Panc1 (cell line): Measurements from ENCODE around the gene NKAIN2. TPM values are rescaled to one million over a fixed set of nuclear protein-coding genes. Genes with fewer than 3 reads are reported as not detected.

Source experiments
- ATAC-seq: fragments of 200-7000 bp; cut with Tn5 transposase; 2 replicates; pipeline ENCODE4 v1.9.1; 2020; ENCODE audit warnings: mild to moderate bottlenecking, moderate library complexity
- BruUV-seq: library from RNA; stranded (reverse); fragments of 400-500 nt; replicated peaks from 2 replicates; lab custom pipeline; 2021; lab: Mats Ljungman, UMichigan
- CTCF ChIA-PET: fragments of 300-600 bp; sonication (Branson Sonifier 250); formaldehyde crosslinking; loops from one replicate; lab custom pipeline; 2022; ENCODE audit warnings: antibody characterized with exemption; lab: Charles Lee
- POLR2A ChIA-PET: fragments of 300-600 bp; sonication (Branson Sonifier 250); formaldehyde crosslinking; loops from one replicate; lab custom pipeline; 2022; ENCODE audit warnings: antibody characterized with exemption; lab: Charles Lee
- DNase-seq: peaks from one replicate; pipeline ENCODE4 v3.0.0-alpha.2; 2010; ENCODE audit warnings: low read depth, low spot score
- H3K27ac ChIP-seq: 2 replicates; pipeline ENCODE4 v1.5.1; 2011; ENCODE audit warnings: mild to moderate bottlenecking, low read length, inconsistent platforms
- H3K27me3 ChIP-seq: fragments of 200-500 bp; sonication (Bioruptor generic); 2 replicates; pipeline ENCODE4 v1.6.0; 2014; ENCODE audit warnings: low read length, inconsistent platforms; ENCODE audit not compliant: control insufficient read depth, insufficient read depth
- H3K36me3 ChIP-seq: fragments of 200-500 bp; sonication (Bioruptor generic); 2 replicates; pipeline ENCODE4 v1.5.1; 2014; ENCODE audit warnings: inconsistent platforms, mild to moderate bottlenecking, low read length, moderate library complexity; ENCODE audit not compliant: control insufficient read depth, insufficient read depth
- H3K4me1 ChIP-seq: 2 replicates; pipeline ENCODE4 v1.5.1; 2011; ENCODE audit warnings: inconsistent platforms, mild to moderate bottlenecking, low read length, moderate library complexity; ENCODE audit not compliant: control insufficient read depth, insufficient read depth
- H3K4me3 ChIP-seq, 2 experiments: 2 replicates each; pipeline ENCODE4 v1.5.1; 2011 to 2012; ENCODE audit warnings: low read depth in 2 of 2, low read length in 2 of 2, mild to moderate bottlenecking in 2 of 2, inconsistent platforms in 1 of 2, moderate library complexity in 1 of 2
- H3K9me3 ChIP-seq: fragments of 200-500 bp; sonication (Bioruptor generic); 2 replicates; pipeline ENCODE4 v1.5.1; 2014; ENCODE audit warnings: low read depth, mild to moderate bottlenecking, inconsistent platforms, low read length, moderate library complexity; ENCODE audit not compliant: control insufficient read depth, insufficient read depth
- CTCF ChIP-seq: fragments of 450-650 bp; IDR thresholded peaks from 2 replicates; pipeline ENCODE4 v1.5.1; 2017; ENCODE audit warnings: mild to moderate bottlenecking
- POLR2AphosphoS5 ChIP-seq: IDR thresholded peaks from 2 replicates; pipeline ENCODE4 v1.6.1; 2012; ENCODE audit warnings: mild to moderate bottlenecking, low read depth, low read length, moderate library complexity
- REST ChIP-seq, 2 experiments: IDR thresholded peaks; 2 replicates each; pipeline ENCODE4 v1.6.1; 2011 to 2012; ENCODE audit warnings: low read depth in 2 of 2, control low read depth in 1 of 2, low read length in 1 of 2, mild to moderate bottlenecking in 1 of 2, moderate library complexity in 1 of 2; ENCODE audit not compliant: insufficient read depth in 1 of 2
- SIN3A ChIP-seq: IDR thresholded peaks from 2 replicates; pipeline ENCODE4 v1.6.1; 2012; ENCODE audit warnings: low read depth, mild to moderate bottlenecking, low read length, moderate library complexity, borderline replicate concordance; ENCODE audit not compliant: insufficient read depth
- TCF7L2 ChIP-seq: IDR thresholded peaks from 2 replicates; pipeline ENCODE4 v1.6.1; 2011; ENCODE audit warnings: mild to moderate bottlenecking, low read depth, low read length, inconsistent platforms
- in situ Hi-C: cut with HindIII; loops from 2 replicates; pipeline ENCODE4 v1.10.0; 2016; ENCODE audit warnings: low sequenced_read_pairs, low pct_unique_long_range_greater_than_20kb
- intact Hi-C: fragments of 100-400 bp; cut with micrococcal nuclease; formaldehyde crosslinking; loops from one replicate; pipeline ENCODE4 v1.10.0; 2022; ENCODE audit not compliant: unreplicated experiment
- total RNA-seq: library from RNA; stranded (reverse); gene quantifications from one replicate; pipeline ENCODE4 v1.2.1, GENCODE V29; 2021; ENCODE audit not compliant: unreplicated experiment

Gene NKAIN2
- total RNA-seq, 1 experiment from 2014 or later: 2.6 TPM

GRCh38 chr6:124546601-124547000 is 742.9 kb downstream of the NKAIN2 start:
- Histone ChIP-seq H3K27ac (peak overlapping the region; percentile 40; the same call in 1 of the 2 replicates), H3K27me3 (no peaks in the 10 kb centered on the region), H3K9me3 (peaks cover 5% of the 10 kb centered on the region; the same call in 1 of the 2 replicates), H3K4me3 (no peak overlapping the region), H3K4me1 (no peaks in the 10 kb centered on the region), H3K36me3 (no peaks in the 10 kb centered on the region)
- ATAC-seq (no peak), DNase-seq (no peak)
- BruUV-seq: no TSS peak
- in situ Hi-C loops: no loop called here
- intact Hi-C loops: no loop called here
- ChIA-PET POLR2A (no interaction called here), CTCF (no interaction called here)
- TF ChIP-seq SIN3A (no peak), CTCF (no peak), POLR2AphosphoS5 (no peak), TCF7L2 (no peak), REST (IDR thresholded peaks at IDR 0.05; ENCODE audit: insufficient read depth in 1 of 2, low read depth in 2 of 2, low read length in 1 of 2) (no peak)

GRCh38 chr6:124551711-124552233 is 748.1 kb downstream of the NKAIN2 start:
- Histone ChIP-seq H3K27ac (0 out of 2 replicates have a peak overlapping the region, but pooled peaks have one; percentile 35), H3K36me3 (no peaks in the 10 kb centered on the region), H3K9me3 (no peaks in the 10 kb centered on the region; the same call in 1 of the 2 replicates), H3K4me1 (no peaks in the 10 kb centered on the region), H3K4me3 (no peak overlapping the region), H3K27me3 (no peaks in the 10 kb centered on the region)
- ChIA-PET CTCF (no interaction called here), POLR2A (no interaction called here)
- ATAC-seq (no peak), DNase-seq (no peak)
- no TSS peak for BruUV-seq
- intact Hi-C loops: no loop called here
- TF ChIP-seq TCF7L2 (no peak), POLR2AphosphoS5 (no peak), REST (IDR thresholded peaks at IDR 0.05; ENCODE audit: insufficient read depth in 1 of 2, low read depth in 2 of 2, low read length in 1 of 2) (no peak), CTCF (no peak)
- in situ Hi-C loops: no loop called here
